A673 (cell line): ENCODE measurements around the gene TOP3B. TPM values are rescaled to one million over a fixed set of nuclear protein-coding genes. Genes with fewer than 3 reads are reported as not detected.

Experiments used
- BruUV-seq: library from RNA; stranded (reverse); fragments of 400-500 nt; replicated peaks from 2 replicates; lab custom pipeline; 2021; lab: Mats Ljungman, UMichigan
- CTCF ChIA-PET: fragments of 300-600 bp; sonication (Branson Sonifier 250); formaldehyde crosslinking; loops from one replicate; lab custom pipeline; 2022; ENCODE audit warnings: antibody characterized with exemption; lab: Charles Lee
- POLR2A ChIA-PET: fragments of 300-600 bp; sonication (Branson Sonifier 250); formaldehyde crosslinking; loops from one replicate; lab custom pipeline; 2022; ENCODE audit warnings: antibody characterized with exemption; ENCODE audit not compliant: low non-redundant PET; lab: Charles Lee
- DNase-seq: peaks from one replicate; pipeline ENCODE4 v3.0.0-alpha.2; 2015; ENCODE audit warnings: low spot score
- H3K27ac ChIP-seq: fragments of 200-600 bp; sonication (generic); 2 replicates; pipeline ENCODE4 v1.5.1; 2016; ENCODE audit warnings: mixed run types, low read depth, mild to moderate bottlenecking, mixed read lengths, antibody characterized with exemption, low read length; ENCODE audit not compliant: poor library complexity, severe bottlenecking
- H3K27me3 ChIP-seq: fragments of 200-600 bp; sonication (generic); replicated peaks from 2 replicates; pipeline ENCODE4 v1.6.1; 2017; ENCODE audit warnings: mixed run types, low read depth, mild to moderate bottlenecking, mixed read lengths, antibody characterized with exemption, low read length; ENCODE audit not compliant: insufficient read depth, poor library complexity
- H3K36me3 ChIP-seq: fragments of 200-600 bp; sonication (generic); 2 replicates; pipeline ENCODE4 v1.6.1; 2016; ENCODE audit warnings: mixed run types, mild to moderate bottlenecking, mixed read lengths, antibody characterized with exemption, low read length; ENCODE audit not compliant: insufficient read depth, poor library complexity, severe bottlenecking
- H3K4me1 ChIP-seq: fragments of 200-600 bp; sonication (generic); 2 replicates; pipeline ENCODE4 v1.6.1; 2017; ENCODE audit warnings: mixed run types, mild to moderate bottlenecking, mixed read lengths, antibody characterized with exemption, low read length; ENCODE audit not compliant: insufficient read depth, poor library complexity, severe bottlenecking
- H3K4me3 ChIP-seq: fragments of 200-600 bp; sonication (generic); 2 replicates; pipeline ENCODE4 v1.5.1; 2016; ENCODE audit warnings: low read depth, mixed run types, mild to moderate bottlenecking, mixed read lengths, low read length; ENCODE audit not compliant: poor library complexity, severe bottlenecking
- H3K9me3 ChIP-seq: fragments of 200-600 bp; sonication (generic); 2 replicates; pipeline ENCODE4 v1.6.1; 2016; ENCODE audit warnings: mixed run types, low read depth, mild to moderate bottlenecking, mixed read lengths, antibody characterized with exemption, low read length; ENCODE audit not compliant: poor library complexity, severe bottlenecking
- EZH2 ChIP-seq: fragments of 200-600 bp; sonication (generic); IDR thresholded peaks from 2 replicates; pipeline ENCODE4 v1.6.1; 2017; ENCODE audit warnings: borderline replicate concordance, low read depth, mild to moderate bottlenecking, mixed read lengths, antibody characterized with exemption, low read length; ENCODE audit not compliant: poor library complexity, severe bottlenecking
- intact Hi-C: fragments of 100-400 bp; cut with micrococcal nuclease; formaldehyde crosslinking; loops from one replicate; pipeline ENCODE4 v1.10.0; 2022; ENCODE audit not compliant: unreplicated experiment
- total RNA-seq: library from RNA; stranded (reverse); gene quantifications from 2 replicates; pipeline ENCODE4 v1.2.3, GENCODE V29; 2021
- TF ChIP-seq, protein P1 (sequence below): fragments of 300-800, 200-600 bp; sonication (generic); conservative IDR thresholded peaks from 2 replicates; pipeline ENCODE4 v1.5.1; 2017; ENCODE audit warnings: low read depth, mild to moderate bottlenecking, antibody characterized with exemption, low read length, moderate library complexity, mixed read lengths

Gene TOP3B
- total RNA-seq, 1 experiment from 2014 or later = 60.2 TPM

DNA sequence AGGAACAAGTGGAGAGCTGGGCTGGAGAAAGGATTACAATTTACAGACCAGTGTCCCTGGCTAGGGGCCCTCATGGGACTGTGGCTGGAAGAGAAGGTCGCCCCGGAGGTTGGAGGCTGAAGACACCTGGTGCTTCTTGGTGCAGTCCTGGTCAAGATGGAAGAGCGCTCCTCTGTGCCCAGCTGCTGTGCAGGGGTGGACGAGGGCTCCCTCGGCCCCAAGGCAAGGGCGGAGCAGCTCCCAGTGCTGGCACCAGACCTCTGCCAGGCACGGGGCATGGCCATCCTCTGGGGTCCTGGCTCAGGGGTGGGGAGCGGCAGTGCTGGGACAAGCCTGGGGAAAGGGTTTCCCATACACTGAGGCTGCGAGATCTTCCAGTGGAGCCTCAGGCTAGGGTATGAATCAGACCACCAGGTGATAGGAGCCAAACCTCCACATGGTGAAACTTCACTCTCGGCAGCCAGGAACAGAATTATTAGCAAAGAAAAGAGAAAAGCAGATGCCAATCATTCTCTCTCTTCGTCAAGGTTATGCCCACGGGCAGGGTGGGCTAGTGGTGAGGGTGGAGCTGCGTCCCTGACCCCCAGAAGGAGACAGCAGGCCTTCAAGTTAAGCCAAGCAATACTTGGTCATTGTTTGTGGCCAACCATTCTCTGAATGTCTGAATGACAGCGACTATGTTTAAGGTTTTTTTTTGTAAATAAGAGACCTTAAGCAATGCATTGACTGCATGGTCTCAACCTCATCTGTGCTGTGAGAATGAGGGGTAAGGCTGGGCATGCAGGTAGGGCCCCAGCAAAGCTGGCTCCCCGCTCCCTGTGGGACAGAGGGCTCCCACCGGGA lies 62.0 kb downstream of the TOP3B start:
- intact Hi-C loops = no loop called here
- no peak for DNase-seq
- Histone ChIP-seq H3K4me1 (peaks cover 6% of the 10 kb centered on the region), H3K27ac (no peak overlapping the region), H3K36me3 (peaks cover 3% of the 10 kb centered on the region), H3K4me3 (no peak overlapping the region), H3K9me3 (no peaks in the 10 kb centered on the region), H3K27me3 (no peaks in the 10 kb centered on the region)
- ChIA-PET POLR2A (no interaction called here), CTCF (no interaction called here)
- TF ChIP-seq, protein P1, sequence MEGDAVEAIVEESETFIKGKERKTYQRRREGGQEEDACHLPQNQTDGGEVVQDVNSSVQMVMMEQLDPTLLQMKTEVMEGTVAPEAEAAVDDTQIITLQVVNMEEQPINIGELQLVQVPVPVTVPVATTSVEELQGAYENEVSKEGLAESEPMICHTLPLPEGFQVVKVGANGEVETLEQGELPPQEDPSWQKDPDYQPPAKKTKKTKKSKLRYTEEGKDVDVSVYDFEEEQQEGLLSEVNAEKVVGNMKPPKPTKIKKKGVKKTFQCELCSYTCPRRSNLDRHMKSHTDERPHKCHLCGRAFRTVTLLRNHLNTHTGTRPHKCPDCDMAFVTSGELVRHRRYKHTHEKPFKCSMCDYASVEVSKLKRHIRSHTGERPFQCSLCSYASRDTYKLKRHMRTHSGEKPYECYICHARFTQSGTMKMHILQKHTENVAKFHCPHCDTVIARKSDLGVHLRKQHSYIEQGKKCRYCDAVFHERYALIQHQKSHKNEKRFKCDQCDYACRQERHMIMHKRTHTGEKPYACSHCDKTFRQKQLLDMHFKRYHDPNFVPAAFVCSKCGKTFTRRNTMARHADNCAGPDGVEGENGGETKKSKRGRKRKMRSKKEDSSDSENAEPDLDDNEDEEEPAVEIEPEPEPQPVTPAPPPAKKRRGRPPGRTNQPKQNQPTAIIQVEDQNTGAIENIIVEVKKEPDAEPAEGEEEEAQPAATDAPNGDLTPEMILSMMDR = no peak
- TF ChIP-seq EZH2 = no peak
- BruUV-seq = no TSS peak

DNA sequence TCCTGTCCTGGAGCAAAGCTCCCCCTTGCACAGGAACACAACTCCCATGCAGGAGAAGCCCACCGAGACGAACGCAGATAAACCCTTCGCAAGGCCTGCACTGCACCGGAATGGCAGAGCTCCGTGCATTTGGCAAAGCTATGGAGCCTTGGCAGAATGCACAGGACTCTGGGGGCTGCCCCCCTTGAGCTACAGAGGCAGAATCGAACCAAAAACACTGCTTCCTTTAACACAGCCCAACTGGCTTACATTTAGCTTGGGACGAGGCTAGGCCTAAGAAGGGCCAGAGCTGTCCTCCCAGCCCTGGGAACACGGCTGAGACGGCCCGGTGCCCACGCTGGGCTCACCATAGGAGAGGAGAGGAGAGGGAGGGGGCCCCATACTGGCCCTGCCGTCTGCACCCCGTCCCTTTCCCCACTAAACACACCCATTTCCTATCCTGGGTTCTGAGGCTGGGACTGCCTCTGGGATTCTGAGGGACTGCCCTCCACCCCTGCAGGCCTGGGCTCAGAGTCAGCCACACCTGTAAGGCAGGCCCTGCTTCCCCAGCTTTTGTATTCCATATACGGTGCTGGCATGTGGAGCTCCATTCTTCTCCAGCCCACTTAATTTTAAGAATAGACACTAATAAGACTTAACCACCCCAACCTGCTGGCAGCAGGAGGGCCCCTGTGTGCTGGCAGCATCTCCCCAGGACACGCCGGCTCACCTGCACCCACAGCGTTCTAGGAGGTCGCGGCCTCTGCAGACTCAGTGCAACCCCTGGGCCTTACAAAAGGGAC lies 62.9 kb downstream of the TOP3B start:
- Histone ChIP-seq H3K4me1 (no peaks in the 10 kb centered on the region), H3K27me3 (no peaks in the 10 kb centered on the region), H3K27ac (no peak overlapping the region), H3K9me3 (no peaks in the 10 kb centered on the region), H3K36me3 (no peaks in the 10 kb centered on the region), H3K4me3 (no peak overlapping the region)
- ChIA-PET POLR2A (no interaction called here), CTCF (no interaction called here)
- DNase-seq = no peak
- no TSS peak for BruUV-seq
- no peak for TF ChIP-seq EZH2
- TF ChIP-seq, protein P1 = no peak
- intact Hi-C loops = no loop called here

DNA sequence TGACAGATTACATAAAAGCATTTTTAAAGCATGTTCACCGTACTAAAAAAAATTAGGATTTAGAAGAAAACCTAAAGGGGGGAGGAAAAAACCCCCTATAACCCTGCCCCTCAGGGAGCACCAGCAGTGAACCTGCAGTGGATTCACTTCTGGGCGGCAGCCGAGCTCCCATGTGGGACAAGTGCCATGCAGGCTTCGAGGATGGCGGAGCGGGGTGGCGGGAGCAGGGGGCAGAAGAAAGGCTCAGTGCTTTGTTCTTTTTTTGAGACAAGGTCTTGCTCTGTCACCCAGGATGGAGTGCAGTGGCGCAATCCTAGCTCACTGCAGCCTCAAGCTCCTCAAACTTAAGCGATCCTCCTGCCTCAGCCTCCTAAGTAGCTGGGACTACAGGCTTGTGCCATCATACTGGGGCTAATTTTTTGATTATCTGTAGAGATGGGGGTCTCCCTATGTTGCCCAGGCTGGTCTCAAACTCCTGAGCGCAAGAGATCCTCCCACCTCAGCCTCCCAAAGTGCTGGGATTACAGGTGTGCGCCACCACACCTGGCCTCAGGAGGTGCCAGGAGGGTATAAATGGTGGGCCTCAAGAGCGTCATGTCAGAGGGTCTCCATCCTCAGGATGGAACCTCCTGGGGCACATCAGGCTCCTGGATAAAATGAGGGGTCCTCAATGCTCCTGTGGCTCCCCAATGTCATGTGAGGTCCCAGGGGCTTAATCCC lies 64.0 kb downstream of the TOP3B start:
- ChIA-PET POLR2A (no interaction called here), CTCF (no interaction called here)
- H3K36me3 ChIP-seq = no peaks in the 10 kb centered on the region
- no peaks in the 10 kb centered on the region for H3K9me3 ChIP-seq
- TF ChIP-seq, protein P1 = no peak
- TF ChIP-seq EZH2 = no peak
- no peak overlapping the region for H3K4me3 ChIP-seq
- H3K27me3 ChIP-seq = no peaks in the 10 kb centered on the region
- no peak overlapping the region for H3K27ac ChIP-seq
- H3K4me1 ChIP-seq = no peaks in the 10 kb centered on the region
- no TSS peak for BruUV-seq
- DNase-seq = no peak
- intact Hi-C loops = no loop called here
